Subcutaneous adipose tissue (tissue), 4 donors: ENCODE data around the gene ITGB1. TPM values are rescaled to one million over a fixed set of nuclear protein-coding genes. Genes with fewer than 3 reads are reported as not detected.

ENCODE experiments used
- CTCF ChIP-seq: fragments of 450-650 bp; IDR thresholded peaks from one replicate; pipeline ENCODE4 v1.5.1; 2016; ENCODE audit warnings: low read depth, mild to moderate bottlenecking, control low read depth, antibody characterized with exemption, moderate library complexity
- total RNA-seq, 4 donors: library from RNA; depleted of rRNA; stranded (reverse); fragments of >200 nt; gene quantifications; one replicate each; pipeline ENCODE4 v1.1.0, GENCODE V29; 2016

The ITGB1 gene
- total RNA-seq, 4 donors from 2014 or later, result 794 to 1,994 (median 1,022) TPM

GRCh38 chr10:32972460-32972859 is 14.4 kb upstream of the ITGB1 start:
- no peak for TF ChIP-seq CTCF

DNA sequence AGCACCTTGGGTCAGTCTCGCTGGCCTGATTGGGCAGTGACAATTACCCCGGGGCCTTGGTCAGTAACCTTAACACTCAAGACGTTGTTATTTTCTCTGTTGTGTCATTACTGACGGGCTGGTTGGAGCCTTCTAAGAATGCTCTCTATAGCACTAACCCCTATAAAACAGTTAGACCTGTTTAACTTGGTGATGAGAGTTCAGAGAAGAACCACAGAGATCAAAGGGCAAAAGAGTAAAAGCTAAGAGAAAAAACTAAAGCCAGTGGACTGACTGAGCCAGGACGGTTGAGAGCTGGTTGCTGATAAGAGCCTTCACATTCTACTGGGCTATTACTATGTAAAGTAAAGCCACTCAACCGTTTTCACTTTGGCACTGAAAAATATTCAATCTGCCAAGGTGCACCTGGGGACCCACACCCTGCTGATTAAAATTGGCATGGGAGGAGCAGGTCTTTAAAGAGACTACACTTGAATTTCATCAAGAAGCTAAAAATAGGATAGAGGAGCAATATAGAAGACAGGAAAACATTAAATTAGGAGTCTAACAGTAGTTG is 13.6 kb upstream of the ITGB1 start:
- no peak for TF ChIP-seq CTCF

GRCh38 chr10:32970910-32971309 is 12.9 kb upstream of the ITGB1 start:
- TF ChIP-seq CTCF, result no peak

DNA sequence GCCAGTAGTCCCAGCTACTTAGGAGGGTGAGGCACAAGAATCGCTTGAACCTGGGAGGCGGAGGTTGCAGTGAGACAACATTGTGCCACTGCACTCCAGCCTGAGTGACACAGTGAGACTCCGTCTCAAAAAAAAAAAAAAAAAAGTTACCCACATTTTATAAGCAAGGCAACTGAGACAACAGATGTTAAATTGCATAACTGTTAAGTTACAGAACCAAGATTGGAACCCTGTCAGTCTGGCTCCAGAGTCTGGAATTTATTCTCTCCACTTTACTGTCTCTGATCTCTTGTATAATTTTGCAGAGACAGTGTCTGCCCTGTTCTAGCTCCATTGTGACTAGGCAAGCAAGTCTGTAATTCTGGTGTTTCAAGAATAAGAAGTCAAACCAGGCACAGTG is 6.2 kb upstream of the ITGB1 start:
- TF ChIP-seq CTCF, result no peak

GRCh38 chr10:32963096-32963495 is 5.1 kb upstream of the ITGB1 start:
- TF ChIP-seq CTCF, result no peak

GRCh38 chr10:32962521-32962920 is 4.5 kb upstream of the ITGB1 start:
- no peak for TF ChIP-seq CTCF

DNA sequence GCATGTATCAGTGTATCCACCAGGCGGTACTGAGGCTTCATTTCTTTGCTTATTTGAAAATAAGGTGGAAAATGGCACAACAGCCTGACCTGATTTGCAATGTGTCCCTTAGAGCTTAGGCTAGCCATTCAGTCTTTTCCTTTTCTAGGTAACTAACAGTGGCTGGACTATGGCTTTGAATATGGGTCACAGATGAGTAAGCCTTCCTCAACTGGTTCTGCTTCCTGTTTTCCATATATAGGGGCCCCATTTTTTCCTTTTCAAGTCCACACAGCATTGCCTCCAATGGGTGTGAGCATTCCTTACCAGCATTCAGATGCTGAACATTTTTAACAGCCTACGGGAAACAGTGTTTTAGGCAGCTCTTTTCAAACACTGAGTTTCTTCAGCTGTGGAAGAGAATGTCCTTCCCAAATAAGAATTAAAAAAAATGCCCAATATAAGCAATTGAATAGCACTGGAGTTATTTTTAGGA is 3.9 kb upstream of the ITGB1 start:
- TF ChIP-seq CTCF, result no peak
